ENCODE measurements around the gene SLC8A2.
"Not testable (repeated sequence)": the region's sequence is repeated elsewhere in the genome, so short reads cannot be mapped to it uniquely, and the experiment has no call there.

The SLC8A2 gene

DNA sequence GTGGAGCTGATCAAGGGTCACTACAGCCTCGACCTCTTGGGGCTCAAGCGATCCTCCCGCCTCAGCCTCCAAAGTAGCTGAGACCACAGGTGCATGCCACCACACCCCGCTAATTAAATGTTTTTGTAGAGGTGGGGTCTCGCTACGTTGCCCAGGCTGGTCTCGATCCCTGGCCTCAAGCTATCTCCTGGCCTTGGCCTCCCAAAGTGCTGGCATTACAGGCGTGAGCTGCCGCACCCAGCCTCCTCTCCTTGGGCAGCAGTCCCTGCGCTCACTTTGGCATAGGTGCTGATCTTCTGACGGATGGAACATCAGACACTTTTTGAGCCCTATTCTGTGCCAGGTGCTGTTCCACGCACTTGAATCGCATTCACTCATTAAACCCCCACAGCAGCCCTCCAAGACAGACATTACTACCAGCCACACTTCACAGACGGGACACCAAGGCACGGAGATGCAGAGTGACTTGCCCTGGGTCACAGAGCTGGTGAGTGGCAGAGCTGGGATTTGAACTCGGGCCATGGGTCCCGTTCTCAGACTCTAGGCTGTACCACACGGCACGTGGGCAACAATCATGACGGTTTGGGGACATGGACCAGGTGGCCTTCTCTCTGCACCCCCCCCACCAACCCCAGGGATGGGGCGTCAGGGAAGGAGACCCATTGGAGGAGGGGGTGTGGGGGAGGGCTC lies 55.6 kb downstream of the SLC8A2 start:
- peaks cover 51% of the 10 kb centered on the region for H3K27me3 ChIP-seq (ENCODE audit: control insufficient read depth, insufficient read depth, low read length)
- no peaks in the 10 kb centered on the region for H3K9me3 ChIP-seq (ENCODE audit: control insufficient read depth, insufficient read depth, low read length)
- H3K4me1 ChIP-seq (ENCODE audit: control insufficient read depth, insufficient read depth, low read length) = peaks cover 16% of the 10 kb centered on the region
- no peak overlapping the region for H3K4me3 ChIP-seq (ENCODE audit: low read depth, low read length)
- H3K9ac ChIP-seq (ENCODE audit: low read depth, low read length) = no peak overlapping the region
- no peak overlapping the region for H3K27ac ChIP-seq (ENCODE audit: low read depth, low read length)
- peaks cover 6% of the 10 kb centered on the region; the same call in 1 of the 2 replicates for H3K36me3 ChIP-seq (ENCODE audit: control insufficient read depth, insufficient read depth, low read length)

DNA sequence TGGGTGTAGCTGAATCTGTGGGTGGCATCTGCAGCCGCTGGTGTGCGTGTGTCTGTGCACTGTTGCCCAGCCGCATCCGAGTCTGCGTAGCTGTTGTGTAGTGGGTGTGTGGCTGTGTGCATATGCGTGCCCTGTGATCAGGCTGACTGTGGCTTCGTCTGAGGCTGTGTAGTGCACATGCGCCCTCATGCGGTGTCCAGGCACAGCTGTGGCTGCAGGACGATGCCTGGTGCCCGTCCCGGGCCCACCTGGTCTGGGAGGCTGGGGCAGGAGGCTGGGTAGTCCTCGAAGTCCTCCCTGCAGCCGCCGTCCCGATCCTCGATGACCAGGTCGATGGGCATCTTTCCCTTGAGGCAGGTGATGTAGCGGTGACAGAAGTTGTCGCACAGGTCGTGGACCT lies 57.2 kb downstream of the SLC8A2 start:
- no peak overlapping the region for H3K9ac ChIP-seq (ENCODE audit: low read depth, low read length)
- peaks cover 9% of the 10 kb centered on the region for H3K4me1 ChIP-seq (ENCODE audit: control insufficient read depth, insufficient read depth, low read length)
- H3K4me3 ChIP-seq (ENCODE audit: low read depth, low read length) = no peak overlapping the region
- peaks cover 6% of the 10 kb centered on the region; the same call in 1 of the 2 replicates for H3K36me3 ChIP-seq (ENCODE audit: control insufficient read depth, insufficient read depth, low read length)
- peaks cover 35% of the 10 kb centered on the region for H3K27me3 ChIP-seq (ENCODE audit: control insufficient read depth, insufficient read depth, low read length)
- H3K9me3 ChIP-seq (ENCODE audit: control insufficient read depth, insufficient read depth, low read length) = no peaks in the 10 kb centered on the region
- H3K27ac ChIP-seq (ENCODE audit: low read depth, low read length) = no peak overlapping the region

DNA sequence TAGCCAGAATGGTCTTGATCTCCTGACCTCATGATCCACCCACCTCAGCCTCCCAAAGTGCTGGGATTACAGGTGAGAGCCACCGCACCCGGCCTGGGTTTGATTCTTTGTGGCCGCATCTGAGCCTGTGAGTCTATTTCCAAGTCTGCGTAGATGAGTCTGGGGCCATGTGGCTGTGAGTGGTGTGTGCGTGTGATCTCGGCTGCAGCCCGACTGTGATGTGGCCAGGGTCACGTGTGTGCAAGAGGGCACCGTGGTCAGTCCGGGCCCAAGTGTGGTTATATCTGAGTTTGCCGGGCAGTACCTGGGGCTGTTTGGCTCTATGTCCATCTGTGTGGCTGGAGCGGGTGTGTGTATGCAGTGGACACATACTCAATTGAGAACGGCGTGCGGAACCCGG lies 57.8 kb downstream of the SLC8A2 start:
- Histone ChIP-seq H3K27ac (ENCODE audit: low read depth, low read length) (no peak overlapping the region), H3K4me1 (ENCODE audit: control insufficient read depth, insufficient read depth, low read length) (peaks cover 8% of the 10 kb centered on the region), H3K36me3 (ENCODE audit: control insufficient read depth, insufficient read depth, low read length) (peaks cover 6% of the 10 kb centered on the region; the same call in 1 of the 2 replicates), H3K9ac (ENCODE audit: low read depth, low read length) (no peak overlapping the region), H3K27me3 (ENCODE audit: control insufficient read depth, insufficient read depth, low read length) (peaks cover 32% of the 10 kb centered on the region), H3K9me3 (ENCODE audit: control insufficient read depth, insufficient read depth, low read length) (no peaks in the 10 kb centered on the region), H3K4me3 (ENCODE audit: low read depth, low read length) (no peak overlapping the region)

DNA sequence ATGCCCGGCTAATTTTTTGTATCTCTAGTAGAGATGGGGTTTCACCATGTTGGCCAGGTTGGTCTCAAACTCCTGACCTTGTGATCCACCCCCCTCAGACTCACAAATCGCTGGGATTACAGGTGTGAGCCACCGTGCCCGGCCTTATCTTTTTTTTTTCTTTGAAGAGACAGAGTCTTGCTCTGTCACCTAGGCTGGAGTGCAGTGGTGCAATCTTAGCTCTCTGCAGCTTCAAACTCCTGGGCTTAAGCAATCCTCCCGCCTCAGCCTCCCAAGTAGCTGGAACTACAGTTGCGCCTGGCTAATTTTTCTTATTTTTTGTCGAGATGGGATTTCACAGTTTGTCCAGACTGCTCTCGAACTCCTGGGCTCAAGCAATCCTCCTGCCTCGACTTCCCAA lies 60.0 kb downstream of the SLC8A2 start:
- not testable (repeated sequence) for H3K36me3 ChIP-seq (ENCODE audit: control insufficient read depth, insufficient read depth, low read length); H3K4me1 ChIP-seq (ENCODE audit: control insufficient read depth, insufficient read depth, low read length); H3K9ac ChIP-seq (ENCODE audit: low read depth, low read length); H3K4me3 ChIP-seq (ENCODE audit: low read depth, low read length); H3K27me3 ChIP-seq (ENCODE audit: control insufficient read depth, insufficient read depth, low read length); H3K27ac ChIP-seq (ENCODE audit: low read depth, low read length); H3K9me3 ChIP-seq (ENCODE audit: control insufficient read depth, insufficient read depth, low read length)

DNA sequence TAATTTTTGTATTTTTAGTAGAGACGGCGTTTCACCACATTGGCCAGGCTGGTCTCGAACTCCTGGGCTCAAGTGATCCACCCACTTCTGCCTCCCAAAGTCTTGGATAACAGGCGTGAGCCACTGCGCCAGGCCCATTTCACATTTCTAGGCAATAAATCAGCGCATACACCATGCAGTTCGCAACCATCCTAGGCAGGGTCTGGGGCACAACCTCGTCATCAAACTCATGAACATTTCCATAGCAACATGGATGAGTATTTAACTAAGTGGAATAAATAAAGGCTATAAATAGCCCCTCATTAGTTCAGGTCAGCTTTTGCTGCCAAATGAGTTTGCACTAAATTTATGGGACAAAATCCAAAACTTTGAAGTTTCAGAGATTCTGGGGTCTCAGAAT lies 60.6 kb downstream of the SLC8A2 start:
- H3K4me3 ChIP-seq (ENCODE audit: low read depth, low read length) = no peak overlapping the region
- peaks cover 6% of the 10 kb centered on the region for H3K27me3 ChIP-seq (ENCODE audit: control insufficient read depth, insufficient read depth, low read length)
- no peak overlapping the region for H3K27ac ChIP-seq (ENCODE audit: low read depth, low read length)
- no peaks in the 10 kb centered on the region for H3K9me3 ChIP-seq (ENCODE audit: control insufficient read depth, insufficient read depth, low read length)
- peaks cover 6% of the 10 kb centered on the region; the same call in 1 of the 2 replicates for H3K36me3 ChIP-seq (ENCODE audit: control insufficient read depth, insufficient read depth, low read length)
- H3K9ac ChIP-seq (ENCODE audit: low read depth, low read length) = no peak overlapping the region
- peaks cover 5% of the 10 kb centered on the region; the same call in 1 of the 2 replicates for H3K4me1 ChIP-seq (ENCODE audit: control insufficient read depth, insufficient read depth, low read length)

DNA sequence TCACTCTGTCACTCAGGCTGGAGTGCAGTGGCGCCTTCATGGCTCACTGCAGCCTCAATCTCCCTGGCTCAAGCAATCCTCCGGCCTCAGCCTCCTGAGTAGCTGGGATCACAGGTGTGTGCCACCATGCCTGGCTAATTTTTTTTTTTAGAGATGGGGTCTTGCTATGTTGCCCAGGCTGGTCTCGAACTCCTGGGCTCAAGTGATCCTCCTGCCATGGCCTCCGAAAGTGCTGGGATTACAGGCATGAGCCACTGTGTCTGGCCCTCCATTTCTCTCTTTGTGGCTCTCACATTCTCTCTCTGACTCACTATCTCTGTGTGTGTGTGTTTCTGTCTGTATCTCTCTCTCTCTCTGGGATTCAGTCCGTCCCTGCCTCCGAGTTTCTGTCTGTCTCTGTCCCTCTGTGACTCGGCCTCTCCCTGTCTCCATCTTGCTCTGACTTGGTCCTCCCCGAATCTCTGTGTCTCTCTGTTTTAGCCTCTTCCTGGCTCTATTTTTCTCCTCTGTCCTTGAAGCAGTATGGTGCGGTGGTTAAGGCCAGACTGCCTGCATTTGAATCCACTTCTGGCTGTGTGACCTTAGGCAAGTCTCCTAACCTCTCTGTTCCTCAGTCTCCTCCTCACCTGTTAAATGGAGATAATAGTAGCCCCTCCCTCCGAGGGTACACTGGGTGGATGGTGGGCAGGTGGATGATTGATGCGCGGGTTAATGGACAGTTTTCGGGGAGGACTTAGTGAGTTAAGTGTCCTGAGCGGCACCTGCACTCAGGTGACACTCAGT lies 63.3 kb downstream of the SLC8A2 start:
- Histone ChIP-seq H3K27me3 (ENCODE audit: control insufficient read depth, insufficient read depth, low read length) (peaks cover 4% of the 10 kb centered on the region; the same call in 1 of the 2 replicates), H3K36me3 (ENCODE audit: control insufficient read depth, insufficient read depth, low read length) (no peaks in the 10 kb centered on the region), H3K4me3 (ENCODE audit: low read depth, low read length) (no peak overlapping the region), H3K9me3 (ENCODE audit: control insufficient read depth, insufficient read depth, low read length) (no peaks in the 10 kb centered on the region), H3K27ac (ENCODE audit: low read depth, low read length) (no peak overlapping the region), H3K4me1 (ENCODE audit: control insufficient read depth, insufficient read depth, low read length) (peaks cover 5% of the 10 kb centered on the region; the same call in 1 of the 2 replicates), H3K9ac (ENCODE audit: low read depth, low read length) (no peak overlapping the region)

DNA sequence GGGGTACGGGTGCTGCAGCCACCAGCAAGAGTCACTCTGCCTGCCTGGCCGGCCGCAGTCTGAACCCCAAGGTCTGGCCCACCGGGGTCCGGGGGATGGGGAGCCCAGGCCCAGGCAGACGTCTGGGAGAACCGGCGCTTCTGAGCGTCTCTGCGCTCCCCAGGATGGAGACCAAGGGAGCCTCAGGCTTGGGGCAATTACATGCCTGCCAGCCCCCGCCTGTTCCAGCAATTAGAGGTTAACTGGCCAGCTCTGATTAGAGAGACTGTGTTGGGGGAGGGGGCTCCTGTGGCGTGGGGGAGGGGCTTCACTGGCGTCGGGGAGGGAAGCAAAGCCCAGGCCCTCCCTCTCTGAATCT lies 64.3 kb downstream of the SLC8A2 start:
- H3K4me1 ChIP-seq (ENCODE audit: control insufficient read depth, insufficient read depth, low read length) = peaks cover 5% of the 10 kb centered on the region; the same call in 1 of the 2 replicates
- H3K9ac ChIP-seq (ENCODE audit: low read depth, low read length) = no peak overlapping the region
- H3K4me3 ChIP-seq (ENCODE audit: low read depth, low read length) = peak overlapping the region; percentile 64
- no peak overlapping the region for H3K27ac ChIP-seq (ENCODE audit: low read depth, low read length)
- no peaks in the 10 kb centered on the region for H3K36me3 ChIP-seq (ENCODE audit: control insufficient read depth, insufficient read depth, low read length)
- no peaks in the 10 kb centered on the region for H3K9me3 ChIP-seq (ENCODE audit: control insufficient read depth, insufficient read depth, low read length)
- H3K27me3 ChIP-seq (ENCODE audit: control insufficient read depth, insufficient read depth, low read length) = peaks cover 4% of the 10 kb centered on the region; the same call in 1 of the 2 replicates

DNA sequence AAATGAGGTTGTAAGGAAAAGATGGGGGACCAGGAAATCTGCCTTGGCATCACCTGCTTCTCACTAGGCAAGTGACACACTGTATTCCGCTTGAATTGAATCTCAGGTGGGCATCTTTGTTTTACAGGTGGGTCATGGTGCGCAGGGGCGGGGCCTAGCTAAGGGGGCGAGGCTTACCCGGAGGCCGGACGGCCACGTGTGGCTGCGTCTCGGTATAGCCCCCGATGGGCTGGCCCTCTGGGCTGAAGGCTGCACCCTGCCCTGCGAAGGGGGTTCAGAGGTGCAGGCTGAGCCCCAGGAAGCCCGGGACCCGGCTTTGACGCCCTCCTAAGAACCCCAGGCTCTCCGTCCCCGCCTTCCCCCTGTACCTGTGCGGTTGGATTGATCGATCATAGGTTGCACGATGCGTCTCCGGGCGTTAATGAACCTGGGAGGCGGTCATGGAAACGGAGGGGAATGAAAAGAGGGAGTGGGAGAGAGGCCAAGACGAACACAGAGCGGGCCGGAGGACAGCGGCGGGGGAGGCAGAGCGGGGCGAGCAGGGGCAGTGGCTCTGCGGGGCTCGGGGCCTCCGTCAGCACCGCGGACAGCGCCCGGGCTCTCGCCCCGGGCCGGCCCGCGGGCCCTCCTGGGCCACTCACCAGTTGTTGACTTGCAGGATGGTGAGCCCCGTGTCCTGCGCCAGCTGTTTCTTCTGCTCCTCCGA lies 64.8 kb downstream of the SLC8A2 start:
- H3K27me3 ChIP-seq (ENCODE audit: control insufficient read depth, insufficient read depth, low read length) = peaks cover 4% of the 10 kb centered on the region; the same call in 1 of the 2 replicates
- no peaks in the 10 kb centered on the region for H3K36me3 ChIP-seq (ENCODE audit: control insufficient read depth, insufficient read depth, low read length)
- H3K4me3 ChIP-seq (ENCODE audit: low read depth, low read length) = peak overlapping the region; percentile 64
- H3K9me3 ChIP-seq (ENCODE audit: control insufficient read depth, insufficient read depth, low read length) = no peaks in the 10 kb centered on the region
- H3K27ac ChIP-seq (ENCODE audit: low read depth, low read length) = no peak overlapping the region
- H3K4me1 ChIP-seq (ENCODE audit: control insufficient read depth, insufficient read depth, low read length) = peaks cover 5% of the 10 kb centered on the region; the same call in 1 of the 2 replicates
- no peak overlapping the region for H3K9ac ChIP-seq (ENCODE audit: low read depth, low read length)

DNA sequence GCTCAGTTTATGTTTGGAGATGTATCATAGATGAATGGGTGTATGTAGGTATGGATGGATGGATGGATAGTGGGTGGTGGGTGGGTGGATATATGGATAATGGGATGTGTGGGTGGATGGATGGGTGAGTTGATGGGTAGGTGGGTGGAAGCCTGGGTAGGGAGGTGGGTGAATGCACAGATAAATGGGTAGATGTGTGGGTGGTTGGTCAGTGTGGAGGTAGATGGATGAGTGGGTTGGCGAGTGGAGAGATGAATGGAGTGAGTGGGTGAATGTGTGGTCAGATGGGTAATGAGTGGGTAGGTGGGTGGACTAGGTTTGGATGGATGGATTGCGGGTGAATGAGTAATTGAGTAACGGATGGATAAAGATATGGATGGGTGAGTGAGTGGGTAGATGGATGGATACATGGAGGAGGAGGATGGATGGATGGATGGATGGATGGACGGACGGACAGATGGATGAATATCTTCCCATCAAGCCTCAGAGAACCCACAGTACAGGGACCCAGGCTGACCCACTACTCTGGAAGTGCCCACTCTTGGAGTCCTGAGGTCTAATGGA lies 65.8 kb downstream of the SLC8A2 start:
- Histone ChIP-seq H3K9ac (ENCODE audit: low read depth, low read length) (no peak overlapping the region), H3K36me3 (ENCODE audit: control insufficient read depth, insufficient read depth, low read length) (no peaks in the 10 kb centered on the region), H3K4me1 (ENCODE audit: control insufficient read depth, insufficient read depth, low read length) (peaks cover 5% of the 10 kb centered on the region; the same call in 1 of the 2 replicates), H3K27me3 (ENCODE audit: control insufficient read depth, insufficient read depth, low read length) (peaks cover 4% of the 10 kb centered on the region; the same call in 1 of the 2 replicates), H3K4me3 (ENCODE audit: low read depth, low read length) (no peak overlapping the region; the same call in 1 of the 2 replicates), H3K27ac (ENCODE audit: low read depth, low read length) (no peak overlapping the region), H3K9me3 (ENCODE audit: control insufficient read depth, insufficient read depth, low read length) (no peaks in the 10 kb centered on the region)

DNA sequence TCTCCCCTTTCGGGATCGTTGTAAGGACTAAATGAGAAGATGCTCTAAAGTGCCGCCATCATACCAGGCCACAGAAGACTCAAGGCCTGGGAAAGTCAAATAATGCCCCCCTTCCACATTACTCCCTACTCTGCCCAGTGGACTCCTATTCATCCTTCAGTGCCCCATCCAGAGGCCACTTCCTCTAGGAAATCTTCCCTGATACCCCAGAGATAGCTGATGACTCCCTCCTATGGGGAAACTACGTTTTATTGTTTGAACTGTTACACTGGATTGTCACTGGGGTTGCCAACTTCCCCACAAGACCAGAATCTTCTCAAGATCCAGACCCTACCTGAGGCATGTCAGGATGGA lies 66.5 kb downstream of the SLC8A2 start:
- Histone ChIP-seq H3K4me3 (ENCODE audit: low read depth, low read length) (no peak overlapping the region), H3K27me3 (ENCODE audit: control insufficient read depth, insufficient read depth, low read length) (peaks cover 4% of the 10 kb centered on the region; the same call in 1 of the 2 replicates), H3K36me3 (ENCODE audit: control insufficient read depth, insufficient read depth, low read length) (no peaks in the 10 kb centered on the region), H3K27ac (ENCODE audit: low read depth, low read length) (no peak overlapping the region), H3K4me1 (ENCODE audit: control insufficient read depth, insufficient read depth, low read length) (peaks cover 5% of the 10 kb centered on the region; the same call in 1 of the 2 replicates), H3K9ac (ENCODE audit: low read depth, low read length) (no peak overlapping the region), H3K9me3 (ENCODE audit: control insufficient read depth, insufficient read depth, low read length) (no peaks in the 10 kb centered on the region)
